Measurements from ENCODE around the gene MIPOL1. TPM values are rescaled to one million over a fixed set of nuclear protein-coding genes. Genes with fewer than 3 reads are reported as not detected.
A peak's percentile ranks its signal among the peaks of the same experiment; 100 is the strongest.

The MIPOL1 gene
- total and polyA plus RNA-seq, 8 donors, result 10.4 to 16.0 (median 12.4) TPM

GRCh38 chr14:37247791-37248461 is 50.2 kb downstream of the MIPOL1 start:
- intact Hi-C loops (cut with DNase I), result loop anchor here in 1 of 2 donors (10.0 kb wide), 1 partner anchor 627 kb away; no protein-coding TSS in a partner anchor
- Histone ChIP-seq H3K4me1 (no peaks in the 10 kb centered on the region), H3K27ac (no peak overlapping the region), H3K27me3 (no peaks in the 10 kb centered on the region), H3K36me3 (no peaks in the 10 kb centered on the region), H3K9me3 (no peaks in the 10 kb centered on the region), H3K4me3 (no peak overlapping the region)
- ATAC-seq, result peak; percentile 36
- DNase-seq, result no peak
- TF ChIP-seq CTCF (IDR thresholded peaks at IDR 0.05), result no peak

GRCh38 chr14:37251775-37252174 is 54.0 kb downstream of the MIPOL1 start:
- intact Hi-C loops (cut with DNase I), result loop anchor here in 1 of 2 donors (5.0 kb wide), 1 partner anchor 341 kb away; no protein-coding TSS in a partner anchor
- no peaks in the 10 kb centered on the region for H3K27me3 ChIP-seq
- DNase-seq (no peak), ATAC-seq (no peak)
- no peaks in the 10 kb centered on the region for H3K4me1 ChIP-seq
- H3K9me3 ChIP-seq, result no peaks in the 10 kb centered on the region
- no peak for TF ChIP-seq CTCF (IDR thresholded peaks at IDR 0.05)
- no peak overlapping the region for H3K27ac ChIP-seq
- H3K36me3 ChIP-seq, result no peaks in the 10 kb centered on the region
- no peak overlapping the region for H3K4me3 ChIP-seq

GRCh38 chr14:37252434-37252833 is 54.7 kb downstream of the MIPOL1 start:
- H3K4me3 ChIP-seq, result no peak overlapping the region
- no peak for TF ChIP-seq CTCF (IDR thresholded peaks at IDR 0.05)
- DNase-seq (no peak), ATAC-seq (no peak)
- H3K27ac ChIP-seq, result no peak overlapping the region
- H3K36me3 ChIP-seq, result no peaks in the 10 kb centered on the region
- intact Hi-C loops (cut with DNase I), result loop anchor here in 1 of 2 donors (5.0 kb wide), 1 partner anchor 340 kb away; no protein-coding TSS in a partner anchor
- no peaks in the 10 kb centered on the region for H3K27me3 ChIP-seq
- no peaks in the 10 kb centered on the region for H3K9me3 ChIP-seq
- H3K4me1 ChIP-seq, result no peaks in the 10 kb centered on the region

GRCh38 chr14:37253905-37254304 is 56.2 kb downstream of the MIPOL1 start:
- TF ChIP-seq CTCF (IDR thresholded peaks at IDR 0.05), result no peak
- Histone ChIP-seq H3K36me3 (no peaks in the 10 kb centered on the region), H3K27me3 (no peaks in the 10 kb centered on the region), H3K4me3 (no peak overlapping the region), H3K27ac (no peak overlapping the region), H3K9me3 (no peaks in the 10 kb centered on the region), H3K4me1 (no peaks in the 10 kb centered on the region)
- DNase-seq (no peak), ATAC-seq (no peak)
- intact Hi-C loops (cut with DNase I), result loop anchor here in 1 of 2 donors (5.0 kb wide), 1 partner anchor 338 kb away; no protein-coding TSS in a partner anchor

GRCh38 chr14:37254411-37254947 is 56.7 kb downstream of the MIPOL1 start:
- ATAC-seq (no peak), DNase-seq (no peak)
- no peak for TF ChIP-seq CTCF (IDR thresholded peaks at IDR 0.05)
- intact Hi-C loops (cut with DNase I), result loop anchor here in 1 of 2 donors (5.0 kb wide), 1 partner anchor 338 kb away; no protein-coding TSS in a partner anchor
- no peaks in the 10 kb centered on the region for H3K9me3 ChIP-seq
- H3K4me3 ChIP-seq, result no peak overlapping the region
- no peaks in the 10 kb centered on the region for H3K27me3 ChIP-seq
- H3K4me1 ChIP-seq, result no peaks in the 10 kb centered on the region
- no peak overlapping the region for H3K27ac ChIP-seq
- no peaks in the 10 kb centered on the region for H3K36me3 ChIP-seq
